Upper lobe of left lung (tissue), 6 donors: Measurements from ENCODE around the gene FGF3. TPM values are rescaled to one million over a fixed set of nuclear protein-coding genes. Genes with fewer than 3 reads are reported as not detected.

Experiments used
- ATAC-seq, 2 donors: fragments of 200-7000 bp; cut with Tn5 transposase; one replicate each; pipeline ENCODE4 v1.9.1; 2022; ENCODE audit warnings: mild to moderate bottlenecking in 2 of 2, moderate library complexity in 2 of 2; ENCODE audit not compliant: low FRiP score in 2 of 2
- DNase-seq, 2 donors: peaks; one replicate each; pipeline ENCODE4 v3.0.0-alpha.2; 2019 to 2020
- H3K27ac ChIP-seq, 4 donors: fragments of 200-600 bp; sonication (generic); one replicate each; pipeline ENCODE4 v1.5.1; 2016 to 2019
- H3K27me3 ChIP-seq, 4 donors: fragments of 200-600 bp; sonication (generic); one replicate each; pipeline ENCODE4 v1.5.1; 2017 to 2019
- H3K36me3 ChIP-seq, 4 donors: fragments of 200-600 bp; sonication (generic); one replicate each; pipeline ENCODE4 v1.5.1; 2016 to 2019
- H3K4me1 ChIP-seq, 4 donors: fragments of 200-600 bp; sonication (generic); one replicate each; pipeline ENCODE4 v1.5.1; 2018 to 2019
- H3K4me3 ChIP-seq, 4 donors: fragments of 200-600 bp; sonication (generic); one replicate each; pipeline ENCODE4 v1.5.1; 2017 to 2019; ENCODE audit warnings: mild to moderate bottlenecking in 2 of 4, moderate library complexity in 1 of 4
- H3K9me3 ChIP-seq, 4 donors: fragments of 200-600 bp; sonication (generic); one replicate each; pipeline ENCODE4 v1.5.1; 2018 to 2019
- EP300 ChIP-seq, 4 donors: sonication (generic); formaldehyde crosslinking; IDR thresholded peaks; one replicate each; pipeline ENCODE4 v1.5.1; 2017; ENCODE audit warnings: antibody characterized with exemption in 4 of 4, control low read depth in 2 of 4
- POLR2A ChIP-seq, 4 donors: fragments of 450-650 bp; IDR thresholded peaks; one replicate each; pipeline ENCODE4 v1.5.1; 2016 to 2017; ENCODE audit warnings: antibody characterized with exemption in 4 of 4, mild to moderate bottlenecking in 2 of 4
- POLR2AphosphoS5 ChIP-seq, 2 donors: sonication (generic); formaldehyde crosslinking; IDR thresholded peaks; one replicate each; pipeline ENCODE4 v1.5.1; 2017; ENCODE audit warnings: antibody characterized with exemption in 2 of 2
- WGBS, 2 donors: methylation state at CpG; one replicate each; pipeline ENCODE4 v1.1.5; 2017 to 2018; 5-methylcytosine and 5-hydroxymethylcytosine counted together
- total RNA-seq, 6 donors: library from RNA; depleted of rRNA in 4 of 6; stranded (reverse); fragments of >200 nt in 4 of 6; gene quantifications; one replicate each; pipeline versions ENCODE4 v1.1.0 to v1.2.1, GENCODE V29; 2016 to 2021
- TF ChIP-seq, protein P1 (sequence below), 6 experiments: fragments of 450-650 bp in 4 of 6; fragments of 200-600 bp in 2 of 6; sonication (generic) in 2 of 6; IDR thresholded peaks; one replicate each; pipeline ENCODE4 v1.5.1; 2016 to 2019; ENCODE audit warnings: antibody characterized with exemption in 6 of 6
- donor health status: DM: no; HTN: no; CAD: no; lungs with moderate emphysema.
- donor health status: DM: no; HTN: yes; CAD: no; lungs with severe emphysema.

Gene FGF3
- total RNA-seq, 6 donors from 2014 or later: not detected

DNA sequence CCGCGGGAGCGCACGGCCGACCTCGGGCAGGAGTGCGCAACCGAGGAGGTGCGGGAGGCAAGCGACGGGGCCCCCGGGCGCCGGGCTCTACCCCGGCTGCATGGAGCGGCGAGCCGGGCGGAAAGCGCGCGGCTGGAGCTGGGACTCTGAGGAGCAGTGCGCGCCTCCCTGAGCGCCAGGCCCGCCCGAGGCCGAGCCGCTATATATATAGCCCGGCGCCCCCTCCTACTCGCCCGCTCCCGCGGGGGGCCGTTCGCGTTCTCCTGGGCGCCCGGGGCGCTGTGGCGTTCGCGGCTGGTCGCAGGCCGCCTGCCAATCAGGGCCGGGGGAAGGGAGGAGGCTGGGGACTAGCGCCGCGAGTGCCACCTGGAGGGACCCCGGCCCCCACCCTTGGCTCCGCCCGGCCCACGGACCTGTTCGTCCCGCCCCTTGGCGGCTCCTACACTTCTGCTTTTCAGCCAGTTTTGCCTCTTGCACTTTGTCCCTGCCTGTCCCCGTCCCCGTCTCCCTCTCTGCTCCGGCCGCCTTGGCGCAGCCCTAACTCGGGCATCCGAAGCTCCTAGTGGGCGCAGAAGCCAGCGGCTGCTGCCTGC, 44.0 kb downstream of the FGF3 start, which contains the start of gene FGF4:
TSS of gene FGF4 (minus strand) at position 179 of the 593 bp plus-strand sequence. CDS start 257 bp downstream, outside the sequence.
- H3K27ac ChIP-seq: no peak within 1 kb of the TSS
- H3K27me3 ChIP-seq: peaks cover 0 to 32% (median 11%) of the 10 kb centered on the region in 4 donors
- DNase-seq (peak in 1 of 2 donors; percentile 68), ATAC-seq (no peak)
- H3K4me1 ChIP-seq: peaks cover 0 to 16% (median 0%) of the 10 kb centered on the region in 4 donors
- WGBS, 2 donors: 3 to 6% methylated on average over 23 to 52 of the region's 66 CpGs
- H3K36me3 ChIP-seq: no peaks in the 10 kb centered on the region
- TF ChIP-seq, protein P1, sequence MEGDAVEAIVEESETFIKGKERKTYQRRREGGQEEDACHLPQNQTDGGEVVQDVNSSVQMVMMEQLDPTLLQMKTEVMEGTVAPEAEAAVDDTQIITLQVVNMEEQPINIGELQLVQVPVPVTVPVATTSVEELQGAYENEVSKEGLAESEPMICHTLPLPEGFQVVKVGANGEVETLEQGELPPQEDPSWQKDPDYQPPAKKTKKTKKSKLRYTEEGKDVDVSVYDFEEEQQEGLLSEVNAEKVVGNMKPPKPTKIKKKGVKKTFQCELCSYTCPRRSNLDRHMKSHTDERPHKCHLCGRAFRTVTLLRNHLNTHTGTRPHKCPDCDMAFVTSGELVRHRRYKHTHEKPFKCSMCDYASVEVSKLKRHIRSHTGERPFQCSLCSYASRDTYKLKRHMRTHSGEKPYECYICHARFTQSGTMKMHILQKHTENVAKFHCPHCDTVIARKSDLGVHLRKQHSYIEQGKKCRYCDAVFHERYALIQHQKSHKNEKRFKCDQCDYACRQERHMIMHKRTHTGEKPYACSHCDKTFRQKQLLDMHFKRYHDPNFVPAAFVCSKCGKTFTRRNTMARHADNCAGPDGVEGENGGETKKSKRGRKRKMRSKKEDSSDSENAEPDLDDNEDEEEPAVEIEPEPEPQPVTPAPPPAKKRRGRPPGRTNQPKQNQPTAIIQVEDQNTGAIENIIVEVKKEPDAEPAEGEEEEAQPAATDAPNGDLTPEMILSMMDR (IDR thresholded peaks at IDR 0.05): no peak
- TF ChIP-seq POLR2A (IDR thresholded peaks at IDR 0.05): no peak
- TF ChIP-seq EP300 (IDR thresholded peaks at IDR 0.05): no peak
- TF ChIP-seq POLR2AphosphoS5 (IDR thresholded peaks at IDR 0.05): no peak
- H3K4me3 ChIP-seq: no peak within 1 kb of the TSS
- H3K9me3 ChIP-seq: no peaks in the 10 kb centered on the region

DNA sequence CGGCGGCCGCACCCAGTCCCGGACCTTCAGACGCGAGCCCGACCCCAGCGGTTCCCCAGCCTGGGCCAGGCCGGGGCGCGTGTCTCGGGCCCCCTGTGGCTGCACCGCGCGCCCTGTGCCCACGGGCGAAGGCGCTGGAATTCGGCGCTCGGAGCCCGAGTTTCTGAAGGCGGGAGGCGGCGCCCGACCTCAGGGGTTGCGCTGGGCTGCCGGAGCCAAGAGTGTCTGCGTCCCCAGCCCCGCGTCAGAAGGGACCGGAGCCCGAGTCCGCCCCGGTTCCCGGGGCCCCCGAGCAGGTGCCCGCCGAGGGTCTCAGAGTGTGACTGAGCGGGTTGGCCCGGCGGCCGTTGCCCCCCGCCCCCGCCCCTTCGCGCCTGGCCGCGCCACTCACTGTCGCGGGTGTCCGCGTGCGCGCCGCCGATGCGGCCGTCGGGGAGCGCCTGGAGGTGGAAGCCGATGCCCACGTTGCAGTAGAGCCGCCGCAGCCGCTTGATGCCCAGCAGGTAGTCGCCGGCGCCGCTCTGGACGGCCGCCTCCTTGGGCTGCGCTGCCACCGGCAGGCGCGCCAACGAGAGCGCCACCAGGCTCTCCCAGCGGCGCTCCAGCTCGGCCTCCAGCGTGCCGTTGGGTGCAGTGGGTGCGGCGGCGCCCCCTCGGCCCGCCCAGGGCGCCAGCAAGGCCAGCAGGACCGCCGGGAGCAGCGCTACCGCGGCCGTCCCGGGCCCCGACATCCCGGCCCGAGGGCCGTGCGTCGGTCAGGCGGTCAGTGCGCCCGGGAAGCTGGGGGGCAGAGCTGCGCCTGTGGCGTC, 44.7 kb downstream of the FGF3 start:
- WGBS, 2 donors: 0 to 4% methylated on average over 3 to 10 of the region's 107 CpGs
- DNase-seq (peak in 1 of 2 donors; percentile 79), ATAC-seq (no peak)
- Histone ChIP-seq H3K27ac (no peak overlapping the region), H3K4me3 (no peak overlapping the region), H3K9me3 (no peaks in the 10 kb centered on the region), H3K27me3 (peaks cover 0 to 32% (median 11%) of the 10 kb centered on the region in 4 donors), H3K4me1 (peaks cover 0 to 16% (median 0%) of the 10 kb centered on the region in 4 donors), H3K36me3 (no peaks in the 10 kb centered on the region)
- TF ChIP-seq, protein P1 (IDR thresholded peaks at IDR 0.05): no peak
- no peak for TF ChIP-seq EP300 (IDR thresholded peaks at IDR 0.05)
- no peak for TF ChIP-seq POLR2AphosphoS5 (IDR thresholded peaks at IDR 0.05)
- TF ChIP-seq POLR2A (IDR thresholded peaks at IDR 0.05): no peak

DNA sequence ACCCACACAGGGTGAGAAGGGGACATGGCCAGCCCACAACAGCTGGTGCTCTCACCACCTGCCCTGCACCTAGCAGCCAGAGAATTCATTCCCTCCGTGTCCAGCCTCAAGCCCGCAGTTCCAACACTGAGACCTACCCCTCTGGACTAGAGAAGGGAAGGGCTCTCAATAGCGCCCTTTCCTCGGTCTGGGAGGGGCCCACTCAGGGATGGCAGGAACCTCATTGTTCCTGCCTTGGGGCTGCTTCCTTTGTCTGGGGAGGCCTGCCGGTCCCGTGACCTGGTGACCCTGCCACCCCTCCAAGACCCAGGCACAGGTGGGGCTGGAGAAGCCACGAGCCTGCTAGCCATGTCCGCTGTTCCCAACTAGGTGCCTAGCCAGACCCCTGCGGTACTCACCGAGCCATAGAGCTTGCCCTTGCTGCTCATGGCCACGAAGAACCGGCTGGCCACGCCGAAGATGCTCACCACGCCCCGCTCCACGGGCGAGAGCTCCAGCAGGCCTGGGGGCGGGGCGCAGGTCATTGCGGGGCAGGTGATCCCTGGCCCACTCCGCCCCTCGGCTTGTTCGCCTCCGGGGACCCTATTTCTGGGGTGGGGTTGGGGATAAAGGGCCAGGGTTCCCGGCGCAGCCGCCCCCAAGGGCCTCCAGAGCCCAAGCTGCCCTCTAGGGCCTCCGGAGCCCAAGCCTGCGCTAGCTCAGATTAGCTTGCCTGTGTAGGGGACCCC, 45.4 kb downstream of the FGF3 start:
- H3K27ac ChIP-seq: no peak overlapping the region
- TF ChIP-seq POLR2AphosphoS5 (IDR thresholded peaks at IDR 0.05) (no peak), POLR2A (IDR thresholded peaks at IDR 0.05) (no peak), EP300 (IDR thresholded peaks at IDR 0.05) (no peak)
- TF ChIP-seq, protein P1 (IDR thresholded peaks at IDR 0.05): no peak
- no peak for ATAC-seq
- H3K27me3 ChIP-seq: peaks cover 0 to 32% (median 11%) of the 10 kb centered on the region in 4 donors
- H3K9me3 ChIP-seq: peaks cover 0 to 3% (median 0%) of the 10 kb centered on the region in 4 donors
- WGBS, 2 donors: 17 to 28% methylated on average over 1 to 19 of the region's 30 CpGs
- no peak overlapping the region for H3K4me3 ChIP-seq
- no peaks in the 10 kb centered on the region for H3K36me3 ChIP-seq
- DNase-seq: peak in 1 of 2 donors; percentile 74
- peaks cover 0 to 16% (median 0%) of the 10 kb centered on the region in 4 donors for H3K4me1 ChIP-seq

DNA sequence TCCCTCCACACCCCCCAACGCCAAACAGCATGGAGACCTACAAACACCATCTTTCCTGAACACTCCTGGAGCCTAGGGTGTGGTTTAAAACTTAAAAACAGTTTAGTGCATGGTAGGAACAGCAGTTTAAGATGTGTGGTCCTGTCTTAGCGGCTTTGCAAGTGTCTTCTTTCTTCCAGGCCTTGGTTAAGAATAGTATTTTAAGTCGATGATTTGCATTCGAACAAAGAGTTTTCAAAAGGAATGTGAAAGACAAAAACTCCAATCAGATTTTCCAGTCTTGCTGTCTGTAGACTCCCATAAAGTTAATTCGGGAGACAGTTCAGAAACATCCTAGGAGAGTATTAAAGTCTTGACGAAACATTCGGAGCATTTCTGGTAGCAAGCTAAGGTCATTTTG, 47.8 kb downstream of the FGF3 start:
- H3K4me3 ChIP-seq: no peak overlapping the region
- peaks cover 0 to 32% (median 11%) of the 10 kb centered on the region in 4 donors for H3K27me3 ChIP-seq
- no peaks in the 10 kb centered on the region for H3K36me3 ChIP-seq
- DNase-seq: no peak
- peaks cover 0 to 16% (median 0%) of the 10 kb centered on the region in 4 donors for H3K4me1 ChIP-seq
- no peak for ATAC-seq
- 39 to 46% methylated on average over 7 of the region's 7 CpGs for WGBS, 2 donors
- H3K27ac ChIP-seq: no peak overlapping the region
- H3K9me3 ChIP-seq: peaks cover 0 to 3% (median 0%) of the 10 kb centered on the region in 4 donors
- TF ChIP-seq POLR2A (IDR thresholded peaks at IDR 0.05) (no peak), POLR2AphosphoS5 (IDR thresholded peaks at IDR 0.05) (no peak), EP300 (IDR thresholded peaks at IDR 0.05) (no peak)
- TF ChIP-seq, protein P1 (IDR thresholded peaks at IDR 0.05): no peak
